ENCODE data around the gene LRWD1.
"Not testable (repeated sequence)": the region's sequence is repeated elsewhere in the genome, so short reads cannot be mapped to it uniquely, and the experiment has no call there.

GRCh38 chr7:102511860-102512522, 47.2 kb downstream of the LRWD1 start:
- TF ChIP-seq KDM1A (IDR thresholded peaks at IDR 0.05; ENCODE audit: low read depth); CTCF (IDR thresholded peaks at IDR 0.05); RFX5 (IDR thresholded peaks at IDR 0.05); REST (IDR thresholded peaks at IDR 0.05); MAX (IDR thresholded peaks at IDR 0.05); RCOR1 (IDR thresholded peaks at IDR 0.05; ENCODE audit: low read depth, low read length): not testable (repeated sequence)
